Vagina (tissue), 2 donors: ENCODE results near the gene PCBP3. TPM values are rescaled to one million over a fixed set of nuclear protein-coding genes. Genes with fewer than 3 reads are reported as not detected.

Experiments
- DNase-seq, 2 donors: peaks; one replicate each; pipeline ENCODE4 v3.0.0-alpha.2; 2017; ENCODE audit errors: extremely low spot score in 2 of 2
- H3K27ac ChIP-seq: fragments of 200-600 bp; sonication (generic); one replicate; pipeline ENCODE4 v1.5.1; 2019
- H3K27me3 ChIP-seq: fragments of 200-600 bp; sonication (generic); one replicate; pipeline ENCODE4 v1.5.1; 2019
- H3K36me3 ChIP-seq, 2 donors: fragments of 200-600 bp; sonication (generic); one replicate each; pipeline ENCODE4 v1.5.1; 2017 to 2019
- H3K4me1 ChIP-seq: fragments of 200-600 bp; sonication (generic); one replicate; pipeline ENCODE4 v1.5.1; 2019
- H3K4me3 ChIP-seq, 2 donors: fragments of 200-600 bp; sonication (generic); 1 replicate in 1 of 2; 2 replicates in 1 of 2; pipeline ENCODE4 v1.5.1; 2016 to 2019
- H3K9me3 ChIP-seq: fragments of 200-600 bp; sonication (generic); one replicate; pipeline ENCODE4 v1.5.1; 2019
- CTCF ChIP-seq, 3 experiments: fragments of 450-650 bp in 2 of 3; fragments of 200-600 bp in 1 of 3; sonication (generic) in 1 of 3; IDR thresholded peaks; one replicate each; pipeline ENCODE4 v1.5.1; 2017 to 2019; ENCODE audit warnings: antibody characterized with exemption in 3 of 3, mild to moderate bottlenecking in 2 of 3, moderate library complexity in 2 of 3
- POLR2A ChIP-seq, 2 donors: fragments of 450-650 bp; IDR thresholded peaks; one replicate each; pipeline ENCODE4 v1.6.1; 2017; ENCODE audit warnings: antibody characterized with exemption in 2 of 2, mild to moderate bottlenecking in 2 of 2, moderate library complexity in 2 of 2
- POLR2AphosphoS5 ChIP-seq, 2 donors: sonication (generic); formaldehyde crosslinking; IDR thresholded peaks; one replicate each; pipeline ENCODE4 v1.9.0; 2017; ENCODE audit warnings: antibody characterized with exemption in 2 of 2, mild to moderate bottlenecking in 2 of 2, low read depth in 1 of 2; ENCODE audit not compliant: insufficient read depth in 1 of 2
- intact Hi-C: fragments of 100-400 bp; cut with DNase I; formaldehyde crosslinking; loops from one replicate; pipeline ENCODE4 v1.15.1; 2023
- total RNA-seq: library from RNA; depleted of rRNA; stranded (reverse); fragments of >200 nt; gene quantifications from one replicate; pipeline ENCODE4 v1.2.3, GENCODE V29; 2016

The PCBP3 gene
- total RNA-seq, 1 donor from 2014 or later = 4.9 TPM

- Histone ChIP-seq H3K9me3 (no peaks in the 10 kb centered on the region), H3K4me3 (no peak overlapping the region), H3K4me1 (no peaks in the 10 kb centered on the region), H3K27me3 (no peaks in the 10 kb centered on the region), H3K27ac (no peak overlapping the region), H3K36me3 (no peaks in the 10 kb centered on the region)
- intact Hi-C loops = no loop called here
- TF ChIP-seq POLR2A (IDR thresholded peaks at IDR 0.05) = no peak
- TF ChIP-seq POLR2AphosphoS5 (IDR thresholded peaks at IDR 0.05; ENCODE audit: insufficient read depth in 1 of 2, low read depth in 1 of 2) = no peak
- no peak for TF ChIP-seq CTCF (IDR thresholded peaks at IDR 0.05)
- no peak for DNase-seq
Measured at GRCh38 chr21:45799765-45800338, 156.3 kb downstream of the PCBP3 start.

GRCh38 chr21:45800339-45801080 lies 157.0 kb downstream of the PCBP3 start:
- H3K36me3 ChIP-seq = no peaks in the 10 kb centered on the region
- no peak for DNase-seq
- H3K4me3 ChIP-seq = no peak overlapping the region
- H3K27ac ChIP-seq = no peak overlapping the region
- no peaks in the 10 kb centered on the region for H3K9me3 ChIP-seq
- no peaks in the 10 kb centered on the region for H3K27me3 ChIP-seq
- TF ChIP-seq POLR2A (IDR thresholded peaks at IDR 0.05) = no peak
- TF ChIP-seq CTCF (IDR thresholded peaks at IDR 0.05) = no peak
- no peak for TF ChIP-seq POLR2AphosphoS5 (IDR thresholded peaks at IDR 0.05; ENCODE audit: insufficient read depth in 1 of 2, low read depth in 1 of 2)
- H3K4me1 ChIP-seq = no peaks in the 10 kb centered on the region
- intact Hi-C loops = no loop called here

- Histone ChIP-seq H3K27ac (no peak overlapping the region), H3K36me3 (no peaks in the 10 kb centered on the region), H3K4me1 (no peaks in the 10 kb centered on the region), H3K4me3 (no peak overlapping the region), H3K9me3 (no peaks in the 10 kb centered on the region), H3K27me3 (no peaks in the 10 kb centered on the region)
- DNase-seq = no peak
- TF ChIP-seq POLR2A (IDR thresholded peaks at IDR 0.05) (no peak), POLR2AphosphoS5 (IDR thresholded peaks at IDR 0.05; ENCODE audit: insufficient read depth in 1 of 2, low read depth in 1 of 2) (no peak), CTCF (IDR thresholded peaks at IDR 0.05) (no peak)
- intact Hi-C loops = no loop called here
Measured at GRCh38 chr21:45801129-45801964, 157.8 kb downstream of the PCBP3 start.

- no peak for TF ChIP-seq CTCF (IDR thresholded peaks at IDR 0.05)
- no peak for TF ChIP-seq POLR2AphosphoS5 (IDR thresholded peaks at IDR 0.05; ENCODE audit: insufficient read depth in 1 of 2, low read depth in 1 of 2)
- no peak for TF ChIP-seq POLR2A (IDR thresholded peaks at IDR 0.05)
- no peaks in the 10 kb centered on the region for H3K9me3 ChIP-seq
- H3K4me1 ChIP-seq = no peaks in the 10 kb centered on the region
- intact Hi-C loops = no loop called here
- no peaks in the 10 kb centered on the region for H3K36me3 ChIP-seq
- no peaks in the 10 kb centered on the region for H3K27me3 ChIP-seq
- H3K4me3 ChIP-seq = no peak overlapping the region
- DNase-seq = no peak
- no peak overlapping the region for H3K27ac ChIP-seq
Measured at GRCh38 chr21:45801989-45802388, 158.5 kb downstream of the PCBP3 start.
